WTC11 (cell line): Measurements from ENCODE around the gene SLC2A5. TPM values are rescaled to one million over a fixed set of nuclear protein-coding genes. Genes with fewer than 3 reads are reported as not detected.

Experiments used
- ATAC-seq: fragments of 200-7000 bp; cut with Tn5 transposase; 2 replicates; pipeline ENCODE4 v1.10.0; 2021; ENCODE audit warnings: mild to moderate bottlenecking, moderate library complexity
- CTCF ChIA-PET: fragments of 300-600 bp; sonication (Branson Sonifier 250); formaldehyde crosslinking; loops from one replicate; lab custom pipeline; 2021; ENCODE audit warnings: antibody characterized with exemption; lab: Charles Lee
- POLR2A ChIA-PET: fragments of 350-600 bp; sonication (Branson Sonifier 250); formaldehyde crosslinking; loops from one replicate; lab custom pipeline; 2021; ENCODE audit warnings: antibody characterized with exemption; lab: Charles Lee
- DNase-seq: peaks from one replicate; pipeline ENCODE4 v3.0.0; 2021; ENCODE audit warnings: low spot score
- H3K27ac Mint-ChIP-seq: 2 replicates; pipeline ENCODE4 v1.8.0; 2021; ENCODE audit warnings: mixed read lengths
- H3K27me3 Mint-ChIP-seq: 2 replicates; pipeline ENCODE4 v1.8.0; 2021; ENCODE audit warnings: low read depth, mild to moderate bottlenecking, moderate library complexity, mixed read lengths
- H3K36me3 Mint-ChIP-seq: 2 replicates; pipeline ENCODE4 v1.8.0; 2021; ENCODE audit warnings: mixed read lengths
- H3K4me1 Mint-ChIP-seq: 2 replicates; pipeline ENCODE4 v1.8.0; 2022; ENCODE audit warnings: mixed read lengths
- H3K4me3 Mint-ChIP-seq: 2 replicates; pipeline ENCODE4 v1.8.0; 2021; ENCODE audit warnings: mild to moderate bottlenecking, moderate library complexity, mixed read lengths
- H3K9me3 Mint-ChIP-seq: 2 replicates; pipeline ENCODE4 v1.8.0; 2021; ENCODE audit warnings: mixed read lengths
- ELF4 ChIP-seq: sonication (generic); formaldehyde crosslinking; IDR thresholded peaks from 2 replicates; pipeline ENCODE4 v1.8.1; 2022; ENCODE audit warnings: low read depth, mild to moderate bottlenecking, moderate library complexity, missing genetic modification reagents
- EMX1 ChIP-seq: fragments of 250-450 bp; sonication (Bioruptor Pico); IDR thresholded peaks from 2 replicates; pipeline ENCODE4 v1.8.0; 2021; ENCODE audit warnings: mild to moderate bottlenecking
- ESRRA ChIP-seq: sonication (generic); formaldehyde crosslinking; IDR thresholded peaks from 2 replicates; pipeline ENCODE4 v1.8.1; 2022; ENCODE audit warnings: mild to moderate bottlenecking, missing genetic modification reagents, borderline replicate concordance
- FOXK1 ChIP-seq: sonication (generic); formaldehyde crosslinking; IDR thresholded peaks from 2 replicates; pipeline ENCODE4 v1.8.0; 2022; ENCODE audit warnings: mild to moderate bottlenecking, moderate library complexity, missing genetic modification reagents
- FOXP1 ChIP-seq: sonication (generic); formaldehyde crosslinking; IDR thresholded peaks from 2 replicates; pipeline ENCODE4 v1.8.0; 2022; ENCODE audit warnings: missing genetic modification reagents, mild to moderate bottlenecking, moderate library complexity, borderline replicate concordance
- GABPB1 ChIP-seq: sonication (generic); formaldehyde crosslinking; IDR thresholded peaks from 2 replicates; pipeline ENCODE4 v1.8.1; 2023; ENCODE audit warnings: mild to moderate bottlenecking, missing genetic modification reagents
- NFATC4 ChIP-seq: fragments of 250-450 bp; sonication (Bioruptor Pico); IDR thresholded peaks from 2 replicates; pipeline ENCODE4 v1.9.0; 2021; ENCODE audit warnings: mild to moderate bottlenecking
- NR1H2 ChIP-seq: sonication (generic); formaldehyde crosslinking; IDR thresholded peaks from 2 replicates; pipeline ENCODE4 v1.9.0; 2021; ENCODE audit warnings: mild to moderate bottlenecking, moderate library complexity, missing genetic modification reagents
- NR2C2 ChIP-seq: sonication (generic); formaldehyde crosslinking; IDR thresholded peaks from 2 replicates; pipeline ENCODE4 v1.8.0; 2022; ENCODE audit warnings: mild to moderate bottlenecking, missing genetic modification reagents
- OVOL2 ChIP-seq: fragments of 250-450 bp; sonication (Bioruptor Pico); IDR thresholded peaks from 2 replicates; pipeline ENCODE4 v1.9.0; 2021; ENCODE audit warnings: mild to moderate bottlenecking, borderline replicate concordance
- RELA ChIP-seq: sonication (generic); formaldehyde crosslinking; IDR thresholded peaks from 2 replicates; pipeline ENCODE4 v1.8.1; 2022; ENCODE audit warnings: missing genetic modification reagents, mild to moderate bottlenecking, borderline replicate concordance
- SP1 ChIP-seq: sonication (generic); formaldehyde crosslinking; conservative IDR thresholded peaks from 2 replicates; pipeline ENCODE4 v1.8.1; 2022; ENCODE audit warnings: missing genetic modification reagents
- ZNF263 ChIP-seq: sonication (generic); formaldehyde crosslinking; IDR thresholded peaks from 2 replicates; pipeline ENCODE4 v1.8.1; 2022; ENCODE audit warnings: low read depth, mild to moderate bottlenecking, moderate library complexity, missing genetic modification reagents
- ZNF416 ChIP-seq: fragments of 250-450 bp; sonication (Bioruptor Pico); IDR thresholded peaks from 2 replicates; pipeline ENCODE4 v1.9.0; 2021; ENCODE audit warnings: mild to moderate bottlenecking, inconsistent platforms
- ZNF423 ChIP-seq: fragments of 250-450 bp; sonication (Bioruptor Pico); IDR thresholded peaks from 2 replicates; pipeline ENCODE4 v2.1.2; 2022; ENCODE audit warnings: mild to moderate bottlenecking, moderate library complexity
- total RNA-seq: library from RNA; stranded (reverse); gene quantifications from 3 replicates; pipeline ENCODE4 v1.2.3, GENCODE V29; 2021
- TF ChIP-seq, protein P1 (sequence below): sonication (generic); formaldehyde crosslinking; IDR thresholded peaks from 2 replicates; pipeline ENCODE4 v1.8.1; 2023; ENCODE audit warnings: mild to moderate bottlenecking, missing genetic modification reagents
- TF ChIP-seq, protein P2 (sequence below): fragments of 200-600 bp; IDR thresholded peaks from 2 replicates; pipeline ENCODE4 v1.8.0; 2022; ENCODE audit warnings: antibody characterized with exemption
- TF ChIP-seq, protein P3 (sequence below): sonication (generic); formaldehyde crosslinking; IDR thresholded peaks from 2 replicates; pipeline ENCODE4 v1.8.1; 2022; ENCODE audit warnings: mild to moderate bottlenecking, missing genetic modification reagents, moderate library complexity, borderline replicate concordance
- TF ChIP-seq, protein P4 (sequence below): fragments of 250-450 bp; sonication (Bioruptor Pico); IDR thresholded peaks from 2 replicates; pipeline ENCODE4 v1.8.0; 2021; ENCODE audit warnings: mild to moderate bottlenecking
- TF ChIP-seq, protein P5 (sequence below): sonication (generic); formaldehyde crosslinking; IDR thresholded peaks from 2 replicates; pipeline ENCODE4 v1.8.1; 2022; ENCODE audit warnings: mild to moderate bottlenecking, moderate library complexity, missing genetic modification reagents
- TF ChIP-seq, protein P6 (sequence below): sonication (generic); formaldehyde crosslinking; IDR thresholded peaks from 2 replicates; pipeline ENCODE4 v1.8.0; 2022; ENCODE audit warnings: mild to moderate bottlenecking, missing genetic modification reagents
- TF ChIP-seq, protein P7 (sequence below): fragments of 250-450 bp; sonication (Bioruptor Pico); IDR thresholded peaks from 2 replicates; pipeline ENCODE4 v1.9.0; 2021; ENCODE audit warnings: moderate library complexity, mild to moderate bottlenecking, inconsistent platforms, borderline replicate concordance
- TF ChIP-seq, protein P8 (sequence below): sonication (generic); formaldehyde crosslinking; IDR thresholded peaks from 2 replicates; pipeline ENCODE4 v1.8.0; 2022; ENCODE audit warnings: mild to moderate bottlenecking, missing genetic modification reagents
- TF ChIP-seq, protein P9 (sequence below): fragments of 250-450 bp; sonication (Bioruptor Pico); IDR thresholded peaks from 2 replicates; pipeline ENCODE4 v1.9.0; 2021; ENCODE audit warnings: mild to moderate bottlenecking

Gene SLC2A5
- total RNA-seq, 1 experiment from 2014 or later, result 0.04 TPM

DNA sequence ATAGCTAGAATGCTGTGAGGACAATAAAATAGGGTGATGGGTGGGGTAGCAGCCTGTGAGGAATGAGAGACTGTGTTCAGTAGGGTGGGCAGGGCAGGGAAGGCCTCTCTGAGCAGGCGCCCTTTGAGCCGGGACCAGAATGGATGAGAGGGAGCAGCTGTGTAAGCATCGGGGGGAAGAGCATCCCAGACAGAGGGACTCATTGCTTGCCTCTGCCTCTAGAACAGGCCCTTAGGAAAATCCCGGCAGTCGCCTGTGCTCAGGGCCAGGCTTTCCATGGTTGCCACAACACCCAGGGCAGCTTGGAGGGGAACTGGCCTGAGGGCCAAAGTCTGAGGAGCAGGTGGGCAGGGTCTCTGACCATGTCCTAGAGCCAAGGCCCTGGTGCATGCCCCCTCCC lies 44.0 kb downstream of the SLC2A5 start:
- Mint-ChIP-seq H3K27me3 (no peaks in the 10 kb centered on the region; the same call in 1 of the 2 replicates), H3K4me1 (no peaks in the 10 kb centered on the region), H3K9me3 (peaks cover 19% of the 10 kb centered on the region), H3K27ac (no peak overlapping the region)
- ChIA-PET CTCF (interaction anchor here (0.5 to 3.6 kb wide), 2 partner anchors 20 to 47 kb away, joined by 4 to 29 read pairs; no protein-coding TSS in a partner anchor), POLR2A (no interaction called here)
- ATAC-seq (no peak), DNase-seq (no peak)
- TF ChIP-seq FOXK1, result no peak
- TF ChIP-seq, protein P1, sequence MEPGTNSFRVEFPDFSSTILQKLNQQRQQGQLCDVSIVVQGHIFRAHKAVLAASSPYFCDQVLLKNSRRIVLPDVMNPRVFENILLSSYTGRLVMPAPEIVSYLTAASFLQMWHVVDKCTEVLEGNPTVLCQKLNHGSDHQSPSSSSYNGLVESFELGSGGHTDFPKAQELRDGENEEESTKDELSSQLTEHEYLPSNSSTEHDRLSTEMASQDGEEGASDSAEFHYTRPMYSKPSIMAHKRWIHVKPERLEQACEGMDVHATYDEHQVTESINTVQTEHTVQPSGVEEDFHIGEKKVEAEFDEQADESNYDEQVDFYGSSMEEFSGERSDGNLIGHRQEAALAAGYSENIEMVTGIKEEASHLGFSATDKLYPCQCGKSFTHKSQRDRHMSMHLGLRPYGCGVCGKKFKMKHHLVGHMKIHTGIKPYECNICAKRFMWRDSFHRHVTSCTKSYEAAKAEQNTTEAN (CRISPR knock-in tag), result no peak
- TF ChIP-seq GABPB1 (CRISPR knock-in tag), result no peak
- no peak for TF ChIP-seq FOXP1
- TF ChIP-seq, protein P2, sequence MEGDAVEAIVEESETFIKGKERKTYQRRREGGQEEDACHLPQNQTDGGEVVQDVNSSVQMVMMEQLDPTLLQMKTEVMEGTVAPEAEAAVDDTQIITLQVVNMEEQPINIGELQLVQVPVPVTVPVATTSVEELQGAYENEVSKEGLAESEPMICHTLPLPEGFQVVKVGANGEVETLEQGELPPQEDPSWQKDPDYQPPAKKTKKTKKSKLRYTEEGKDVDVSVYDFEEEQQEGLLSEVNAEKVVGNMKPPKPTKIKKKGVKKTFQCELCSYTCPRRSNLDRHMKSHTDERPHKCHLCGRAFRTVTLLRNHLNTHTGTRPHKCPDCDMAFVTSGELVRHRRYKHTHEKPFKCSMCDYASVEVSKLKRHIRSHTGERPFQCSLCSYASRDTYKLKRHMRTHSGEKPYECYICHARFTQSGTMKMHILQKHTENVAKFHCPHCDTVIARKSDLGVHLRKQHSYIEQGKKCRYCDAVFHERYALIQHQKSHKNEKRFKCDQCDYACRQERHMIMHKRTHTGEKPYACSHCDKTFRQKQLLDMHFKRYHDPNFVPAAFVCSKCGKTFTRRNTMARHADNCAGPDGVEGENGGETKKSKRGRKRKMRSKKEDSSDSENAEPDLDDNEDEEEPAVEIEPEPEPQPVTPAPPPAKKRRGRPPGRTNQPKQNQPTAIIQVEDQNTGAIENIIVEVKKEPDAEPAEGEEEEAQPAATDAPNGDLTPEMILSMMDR, result no peak
- no peak for TF ChIP-seq EMX1 (CRISPR knock-in tag)
- TF ChIP-seq, protein P3, sequence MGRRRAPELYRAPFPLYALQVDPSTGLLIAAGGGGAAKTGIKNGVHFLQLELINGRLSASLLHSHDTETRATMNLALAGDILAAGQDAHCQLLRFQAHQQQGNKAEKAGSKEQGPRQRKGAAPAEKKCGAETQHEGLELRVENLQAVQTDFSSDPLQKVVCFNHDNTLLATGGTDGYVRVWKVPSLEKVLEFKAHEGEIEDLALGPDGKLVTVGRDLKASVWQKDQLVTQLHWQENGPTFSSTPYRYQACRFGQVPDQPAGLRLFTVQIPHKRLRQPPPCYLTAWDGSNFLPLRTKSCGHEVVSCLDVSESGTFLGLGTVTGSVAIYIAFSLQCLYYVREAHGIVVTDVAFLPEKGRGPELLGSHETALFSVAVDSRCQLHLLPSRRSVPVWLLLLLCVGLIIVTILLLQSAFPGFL, result no peak
- TF ChIP-seq, protein P4, sequence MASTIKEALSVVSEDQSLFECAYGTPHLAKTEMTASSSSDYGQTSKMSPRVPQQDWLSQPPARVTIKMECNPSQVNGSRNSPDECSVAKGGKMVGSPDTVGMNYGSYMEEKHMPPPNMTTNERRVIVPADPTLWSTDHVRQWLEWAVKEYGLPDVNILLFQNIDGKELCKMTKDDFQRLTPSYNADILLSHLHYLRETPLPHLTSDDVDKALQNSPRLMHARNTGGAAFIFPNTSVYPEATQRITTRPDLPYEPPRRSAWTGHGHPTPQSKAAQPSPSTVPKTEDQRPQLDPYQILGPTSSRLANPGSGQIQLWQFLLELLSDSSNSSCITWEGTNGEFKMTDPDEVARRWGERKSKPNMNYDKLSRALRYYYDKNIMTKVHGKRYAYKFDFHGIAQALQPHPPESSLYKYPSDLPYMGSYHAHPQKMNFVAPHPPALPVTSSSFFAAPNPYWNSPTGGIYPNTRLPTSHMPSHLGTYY (CRISPR knock-in tag), result no peak
- TF ChIP-seq, protein P5, sequence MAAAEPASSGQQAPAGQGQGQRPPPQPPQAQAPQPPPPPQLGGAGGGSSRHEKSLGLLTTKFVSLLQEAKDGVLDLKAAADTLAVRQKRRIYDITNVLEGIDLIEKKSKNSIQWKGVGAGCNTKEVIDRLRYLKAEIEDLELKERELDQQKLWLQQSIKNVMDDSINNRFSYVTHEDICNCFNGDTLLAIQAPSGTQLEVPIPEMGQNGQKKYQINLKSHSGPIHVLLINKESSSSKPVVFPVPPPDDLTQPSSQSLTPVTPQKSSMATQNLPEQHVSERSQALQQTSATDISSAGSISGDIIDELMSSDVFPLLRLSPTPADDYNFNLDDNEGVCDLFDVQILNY (CRISPR knock-in tag), result no peak
- TF ChIP-seq NFATC4 (CRISPR knock-in tag), result no peak
- no peak for TF ChIP-seq NR1H2 (CRISPR knock-in tag)
- TF ChIP-seq, all 79 proteins: peak for 0
- H3K36me3 Mint-ChIP-seq, result 0 out of 2 replicates have a peak, but pooled peaks cover 3% of the 10 kb centered on the region
- no peak overlapping the region for H3K4me3 Mint-ChIP-seq

DNA sequence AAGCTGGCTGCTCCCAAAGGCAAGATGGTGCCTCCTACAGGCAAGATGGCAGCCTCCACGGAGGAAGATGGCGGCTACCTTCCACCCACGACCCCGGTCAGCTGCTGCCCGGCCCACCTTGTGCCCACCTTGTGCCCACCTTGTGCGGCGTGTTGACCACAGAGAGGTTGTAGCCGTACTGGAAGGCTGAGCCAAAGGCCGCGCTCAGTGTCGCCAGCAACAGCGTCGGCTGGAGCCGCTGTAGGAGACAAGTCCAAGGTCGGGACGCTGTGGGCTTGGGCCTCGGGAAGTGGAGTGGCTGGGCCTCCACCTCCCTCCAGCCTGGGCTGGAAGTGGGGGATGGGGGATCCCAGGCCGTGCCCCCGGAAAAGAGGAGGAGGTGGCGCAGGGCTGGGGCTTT lies 44.6 kb downstream of the SLC2A5 start:
- H3K4me1 Mint-ChIP-seq, result no peaks in the 10 kb centered on the region
- no peak overlapping the region for H3K4me3 Mint-ChIP-seq
- ChIA-PET POLR2A (no interaction called here), CTCF (interaction anchor here (0.6 to 3.6 kb wide), 2 partner anchors 20 to 973 kb away, joined by 4 to 29 read pairs; no protein-coding TSS in a partner anchor)
- ATAC-seq (no peak), DNase-seq (no peak)
- H3K27me3 Mint-ChIP-seq, result no peaks in the 10 kb centered on the region; the same call in 1 of the 2 replicates
- H3K27ac Mint-ChIP-seq, result no peak overlapping the region
- H3K9me3 Mint-ChIP-seq, result peaks cover 14% of the 10 kb centered on the region
- H3K36me3 Mint-ChIP-seq, result 0 out of 2 replicates have a peak, but pooled peaks cover 2% of the 10 kb centered on the region
- TF ChIP-seq ZNF416 (CRISPR knock-in tag) (no peak), ESRRA (CRISPR knock-in tag) (no peak), ZNF263 (no peak), NR2C2 (CRISPR knock-in tag) (no peak), SP1 (CRISPR knock-in tag) (no peak), OVOL2 (no peak), ZNF423 (CRISPR knock-in tag) (no peak), RELA (CRISPR knock-in tag) (no peak), EMX1 (CRISPR knock-in tag) (no peak), ELF4 (CRISPR knock-in tag) (no peak)
- TF ChIP-seq, protein P6, sequence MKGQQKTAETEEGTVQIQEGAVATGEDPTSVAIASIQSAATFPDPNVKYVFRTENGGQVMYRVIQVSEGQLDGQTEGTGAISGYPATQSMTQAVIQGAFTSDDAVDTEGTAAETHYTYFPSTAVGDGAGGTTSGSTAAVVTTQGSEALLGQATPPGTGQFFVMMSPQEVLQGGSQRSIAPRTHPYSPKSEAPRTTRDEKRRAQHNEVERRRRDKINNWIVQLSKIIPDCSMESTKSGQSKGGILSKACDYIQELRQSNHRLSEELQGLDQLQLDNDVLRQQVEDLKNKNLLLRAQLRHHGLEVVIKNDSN (CRISPR knock-in tag), result no peak
- TF ChIP-seq, protein P5 (CRISPR knock-in tag), result no peak
- TF ChIP-seq, protein P7, sequence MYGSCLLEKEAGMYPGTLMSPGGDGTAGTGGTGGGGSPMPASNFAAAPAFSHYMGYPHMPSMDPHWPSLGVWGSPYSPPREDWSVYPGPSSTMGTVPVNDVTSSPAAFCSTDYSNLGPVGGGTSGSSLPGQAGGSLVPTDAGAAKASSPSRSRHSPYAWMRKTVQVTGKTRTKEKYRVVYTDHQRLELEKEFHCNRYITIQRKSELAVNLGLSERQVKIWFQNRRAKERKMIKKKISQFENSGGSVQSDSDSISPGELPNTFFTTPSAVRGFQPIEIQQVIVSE (CRISPR knock-in tag), result no peak
- TF ChIP-seq, protein P8, sequence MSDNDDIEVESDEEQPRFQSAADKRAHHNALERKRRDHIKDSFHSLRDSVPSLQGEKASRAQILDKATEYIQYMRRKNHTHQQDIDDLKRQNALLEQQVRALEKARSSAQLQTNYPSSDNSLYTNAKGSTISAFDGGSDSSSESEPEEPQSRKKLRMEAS (CRISPR knock-in tag), result no peak
- TF ChIP-seq, protein P9, sequence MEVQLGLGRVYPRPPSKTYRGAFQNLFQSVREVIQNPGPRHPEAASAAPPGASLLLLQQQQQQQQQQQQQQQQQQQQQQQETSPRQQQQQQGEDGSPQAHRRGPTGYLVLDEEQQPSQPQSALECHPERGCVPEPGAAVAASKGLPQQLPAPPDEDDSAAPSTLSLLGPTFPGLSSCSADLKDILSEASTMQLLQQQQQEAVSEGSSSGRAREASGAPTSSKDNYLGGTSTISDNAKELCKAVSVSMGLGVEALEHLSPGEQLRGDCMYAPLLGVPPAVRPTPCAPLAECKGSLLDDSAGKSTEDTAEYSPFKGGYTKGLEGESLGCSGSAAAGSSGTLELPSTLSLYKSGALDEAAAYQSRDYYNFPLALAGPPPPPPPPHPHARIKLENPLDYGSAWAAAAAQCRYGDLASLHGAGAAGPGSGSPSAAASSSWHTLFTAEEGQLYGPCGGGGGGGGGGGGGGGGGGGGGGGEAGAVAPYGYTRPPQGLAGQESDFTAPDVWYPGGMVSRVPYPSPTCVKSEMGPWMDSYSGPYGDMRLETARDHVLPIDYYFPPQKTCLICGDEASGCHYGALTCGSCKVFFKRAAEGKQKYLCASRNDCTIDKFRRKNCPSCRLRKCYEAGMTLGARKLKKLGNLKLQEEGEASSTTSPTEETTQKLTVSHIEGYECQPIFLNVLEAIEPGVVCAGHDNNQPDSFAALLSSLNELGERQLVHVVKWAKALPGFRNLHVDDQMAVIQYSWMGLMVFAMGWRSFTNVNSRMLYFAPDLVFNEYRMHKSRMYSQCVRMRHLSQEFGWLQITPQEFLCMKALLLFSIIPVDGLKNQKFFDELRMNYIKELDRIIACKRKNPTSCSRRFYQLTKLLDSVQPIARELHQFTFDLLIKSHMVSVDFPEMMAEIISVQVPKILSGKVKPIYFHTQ, result no peak
